ENCODE data around the gene TRAPPC11. TPM values are rescaled to one million over a fixed set of nuclear protein-coding genes. Genes with fewer than 3 reads are reported as not detected.

The TRAPPC11 gene
- total and polyA plus RNA-seq, 9 of the 15 experiments (the other 6 are each of a cell fraction or from before 2014, with no cell fraction given) = 11.6 to 49.0 (median 28.7) TPM

- TF ChIP-seq MXD1 (CRISPR knock-in tag; IDR thresholded peaks at IDR 0.05; ENCODE audit: borderline replicate concordance, poor library complexity, severe bottlenecking) (no peak), ZNF445 (CRISPR knock-in tag; IDR thresholded peaks at IDR 0.05; ENCODE audit: low read depth) (no peak), HDAC8 (tag; IDR thresholded peaks at IDR 0.05) (no peak), XRCC4 (IDR thresholded peaks at IDR 0.05; ENCODE audit: extremely low read depth, insufficient read depth, insufficient read length) (no peak), GABPA (tag; conservative IDR thresholded peaks at IDR 0.05; ENCODE audit: low read depth) (no peak), ZNF449 (CRISPR knock-in tag; IDR thresholded peaks at IDR 0.05) (no peak), ATF7 (IDR thresholded peaks at IDR 0.05) (no peak), RFX5 (IDR thresholded peaks at IDR 0.05; ENCODE audit: low read depth, low read length) (no peak), C11orf30 (IDR thresholded peaks at IDR 0.05; ENCODE audit: low read depth) (no peak), ZNF395 (CRISPR knock-in tag; IDR thresholded peaks at IDR 0.05) (no peak), BHLHE40 (IDR thresholded peaks at IDR 0.05; ENCODE audit: low read length) (no peak), MBD2 (IDR thresholded peaks at IDR 0.05; ENCODE audit: borderline replicate concordance, low read depth) (no peak), HNRNPH1 (optimal IDR thresholded peaks at IDR 0.05; ENCODE audit: low read depth, low read length) (no peak), ZKSCAN3 (CRISPR knock-in tag; IDR thresholded peaks at IDR 0.05) (no peak), CCAR2 (IDR thresholded peaks at IDR 0.05; ENCODE audit: low read depth, low read length) (no peak)
Measured at GRCh38 chr4:183738081-183738673, 79.1 kb downstream of the TRAPPC11 start (continued).
